GM18861 (cell line): Measurements from ENCODE around the gene MEF2A.
"Not testable (repeated sequence)": the region's sequence is repeated elsewhere in the genome, so short reads cannot be mapped to it uniquely, and the experiment has no call there.

ENCODE experiments used
- ATAC-seq: cut with Tn5 transposase; IDR thresholded peaks from one replicate; pipeline ENCODE4 v1.9.1; 2021; ENCODE audit not compliant: unreplicated experiment

The MEF2A gene

DNA sequence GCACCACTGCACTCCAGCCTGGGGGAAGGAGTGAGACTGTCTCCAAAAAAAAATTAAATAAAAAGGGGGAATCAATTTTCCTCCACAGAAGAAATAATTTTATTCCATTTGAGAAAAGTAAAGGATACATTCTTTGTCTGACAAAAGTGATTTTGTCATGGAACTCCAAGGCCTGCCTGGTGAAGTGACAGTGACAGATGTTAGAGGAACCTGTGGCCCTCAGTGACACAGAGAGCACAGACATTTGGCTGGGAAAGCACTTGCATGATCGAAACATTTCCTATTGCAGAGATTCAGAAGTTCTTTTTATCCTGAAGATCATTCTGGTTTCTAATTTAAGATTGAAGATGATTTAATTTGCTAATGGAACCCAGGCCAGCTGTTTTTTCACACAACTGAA lies 161.5 kb downstream of the MEF2A start:
- no peak for ATAC-seq

DNA sequence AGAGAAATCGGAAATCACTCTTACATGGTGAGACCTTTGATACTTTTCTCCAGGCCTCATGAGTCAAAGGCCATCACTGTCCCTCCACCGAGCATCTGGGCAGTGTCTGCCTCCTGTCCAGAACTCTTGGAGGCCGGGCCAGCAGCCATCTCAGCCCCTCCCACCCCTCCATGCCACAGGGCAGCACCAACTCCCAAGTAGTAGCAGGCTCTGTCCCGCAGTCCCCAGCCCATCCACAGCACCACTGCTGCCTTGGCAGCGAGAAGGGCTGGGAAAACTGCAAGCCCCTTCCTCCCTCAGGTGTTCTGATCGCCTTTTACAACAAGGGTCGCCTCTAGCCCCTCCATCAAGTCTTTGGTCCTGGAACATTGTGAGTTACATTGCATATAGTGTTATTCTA lies 161.9 kb downstream of the MEF2A start:
- no peak for ATAC-seq

DNA sequence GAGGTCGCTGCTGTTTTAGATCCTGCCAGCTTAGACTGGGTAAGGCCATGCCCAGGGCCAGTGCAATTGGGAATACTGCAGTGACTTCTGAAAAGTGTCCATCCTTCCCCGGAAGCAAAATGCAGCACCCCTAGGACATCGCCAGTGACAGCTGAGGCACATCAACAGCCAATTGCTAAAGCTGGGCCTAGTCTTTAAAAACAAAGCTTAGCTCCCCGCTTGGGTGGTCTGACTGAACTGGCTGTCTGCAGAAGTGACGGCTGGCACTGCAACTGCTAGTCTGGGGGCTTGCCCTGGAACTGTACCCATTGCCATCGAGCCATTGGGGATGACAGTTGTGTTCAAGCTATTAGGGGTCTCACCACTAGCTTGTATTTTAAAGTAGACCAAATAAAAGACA lies 163.1 kb downstream of the MEF2A start:
- no peak for ATAC-seq

DNA sequence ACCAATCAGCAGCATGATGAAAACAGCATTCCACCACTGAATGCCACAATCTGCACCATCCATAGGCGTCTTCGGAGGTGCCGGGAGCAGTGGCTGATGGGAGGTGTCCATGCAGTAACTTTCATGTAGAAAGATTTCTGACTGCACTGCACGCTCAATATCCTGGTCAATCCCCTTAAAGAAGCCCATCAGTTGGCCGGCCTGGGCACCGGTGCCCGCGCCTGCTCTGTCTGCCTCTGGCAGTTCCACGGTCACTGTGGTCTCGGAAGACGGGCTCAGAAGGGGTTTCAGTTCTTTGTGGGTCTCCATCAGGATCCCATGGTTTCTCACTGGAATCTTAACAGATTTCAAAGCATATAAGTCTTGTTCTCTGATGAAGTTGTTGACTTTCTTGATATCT lies 163.5 kb downstream of the MEF2A start:
- ATAC-seq, result no peak

GRCh38 chr15:99729920-99730319 lies 164.1 kb downstream of the MEF2A start:
- ATAC-seq, result no peak

DNA sequence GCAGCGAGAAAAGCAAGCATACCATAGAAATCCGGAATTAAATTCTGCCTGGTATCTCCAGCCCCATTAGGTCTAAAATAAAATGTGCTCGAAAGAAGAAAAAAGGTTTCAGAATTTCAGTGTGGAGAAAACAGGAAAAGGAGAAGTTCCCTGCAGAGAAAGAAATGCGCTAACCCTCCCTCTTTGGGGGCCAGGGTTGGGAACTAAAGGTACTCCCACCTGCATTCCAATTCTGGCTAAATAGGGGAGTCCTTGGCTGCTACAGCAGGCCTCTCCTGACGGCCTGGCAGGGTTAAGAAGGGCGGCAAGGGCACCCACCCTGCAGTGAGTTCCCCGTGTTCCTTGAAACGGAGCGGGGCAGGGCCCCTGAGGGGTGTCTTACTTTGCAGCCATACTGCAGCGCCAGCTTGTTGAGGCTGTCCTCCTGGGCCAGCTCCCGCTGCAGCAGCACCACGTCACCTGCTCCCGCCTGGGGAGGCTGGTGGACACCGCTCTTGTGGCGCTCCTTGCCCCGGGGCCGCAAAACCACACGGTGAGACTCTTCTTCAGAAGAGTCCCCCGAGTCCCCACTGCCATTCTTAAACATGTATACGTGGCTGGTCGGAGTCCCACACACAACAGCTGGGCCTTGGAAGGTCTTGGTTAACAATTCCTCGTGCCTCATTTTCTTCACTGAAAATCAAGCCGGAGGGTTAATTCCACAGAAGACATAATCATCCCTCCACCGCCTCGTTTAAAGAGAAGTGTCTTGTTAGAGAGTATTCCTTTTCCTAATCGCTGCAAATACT lies 165.7 kb downstream of the MEF2A start:
- no peak for ATAC-seq

GRCh38 chr15:99732124-99732750 lies 166.5 kb downstream of the MEF2A start:
- no peak for ATAC-seq

DNA sequence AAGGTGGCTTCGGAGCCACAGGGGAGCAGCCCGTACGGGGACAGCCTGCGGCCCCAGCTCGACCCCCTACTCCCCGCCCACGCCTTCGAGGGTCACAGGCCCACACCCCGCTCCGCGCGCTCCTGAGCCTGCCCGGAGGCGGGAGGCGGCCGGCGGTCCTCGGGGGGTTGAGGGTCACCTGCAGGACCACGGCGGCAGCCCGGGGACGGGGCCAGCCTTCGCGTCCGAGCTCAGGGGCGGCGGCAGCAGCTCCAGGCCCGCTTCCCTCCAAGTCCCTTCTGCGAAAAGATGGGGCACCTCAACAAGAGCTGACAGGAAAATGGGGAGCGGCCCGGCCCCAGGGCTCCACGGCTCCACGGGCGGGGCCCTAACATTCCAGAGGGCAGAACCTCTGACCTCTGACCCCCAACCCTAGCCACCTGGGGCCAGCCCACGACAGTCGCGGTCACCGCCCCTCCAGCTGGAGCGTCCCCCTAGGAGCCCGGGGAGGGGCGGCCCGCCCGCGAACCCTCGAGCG lies 167.0 kb downstream of the MEF2A start:
- ATAC-seq, result peak; percentile 25

- ATAC-seq, result peak; percentile 98
Observed at GRCh38 chr15:99733268-99734039, 167.7 kb downstream of the MEF2A start, which contains the start of gene LYSMD4. LYSMD4 (minus strand) TSS chr15:99733437; CDS start chr15:99731999, 1,438 bp downstream.

GRCh38 chr15:99734040-99734291 lies 168.2 kb downstream of the MEF2A start:
- not testable (repeated sequence) for ATAC-seq

DNA sequence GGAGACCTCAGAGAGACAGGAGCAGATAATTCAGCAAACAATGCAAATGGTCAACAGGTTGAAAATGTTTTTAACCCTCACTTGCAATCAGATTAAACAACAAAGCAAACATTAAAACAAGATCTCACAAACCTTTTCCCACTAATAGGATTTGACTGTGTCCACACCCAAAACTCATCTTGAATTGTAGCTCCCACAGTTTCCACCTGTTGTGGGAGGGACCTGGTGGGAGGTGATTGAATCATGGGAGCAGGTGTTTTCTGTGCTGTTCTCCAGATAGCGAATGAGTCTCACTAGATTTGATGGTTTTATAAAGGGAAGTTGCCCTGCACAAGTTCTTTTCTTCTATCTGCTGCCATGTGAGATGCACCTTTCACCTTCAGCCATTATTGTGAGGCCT lies 168.8 kb downstream of the MEF2A start:
- ATAC-seq, result no peak

GRCh38 chr15:99735868-99736267 lies 170.1 kb downstream of the MEF2A start:
- ATAC-seq, result no peak

DNA sequence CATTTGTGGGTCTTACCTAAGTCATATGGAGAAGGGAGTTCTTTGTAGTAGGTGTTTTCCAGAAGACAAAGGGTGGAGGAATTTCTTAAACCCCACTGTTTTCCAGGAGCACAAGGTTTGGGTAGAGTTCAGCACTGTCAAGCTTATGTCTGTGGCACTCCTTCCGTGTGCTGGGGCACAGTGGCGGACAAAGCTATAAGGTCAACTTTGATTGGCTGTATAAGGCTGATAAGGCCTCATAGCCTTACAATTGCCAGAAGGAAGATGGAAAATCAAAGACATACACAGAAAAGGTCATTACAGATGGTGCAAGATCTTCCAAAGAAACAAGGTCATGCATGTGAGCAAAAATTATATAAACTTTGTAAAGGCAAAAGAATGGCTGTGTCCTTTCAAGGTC lies 170.9 kb downstream of the MEF2A start:
- no peak for ATAC-seq

DNA sequence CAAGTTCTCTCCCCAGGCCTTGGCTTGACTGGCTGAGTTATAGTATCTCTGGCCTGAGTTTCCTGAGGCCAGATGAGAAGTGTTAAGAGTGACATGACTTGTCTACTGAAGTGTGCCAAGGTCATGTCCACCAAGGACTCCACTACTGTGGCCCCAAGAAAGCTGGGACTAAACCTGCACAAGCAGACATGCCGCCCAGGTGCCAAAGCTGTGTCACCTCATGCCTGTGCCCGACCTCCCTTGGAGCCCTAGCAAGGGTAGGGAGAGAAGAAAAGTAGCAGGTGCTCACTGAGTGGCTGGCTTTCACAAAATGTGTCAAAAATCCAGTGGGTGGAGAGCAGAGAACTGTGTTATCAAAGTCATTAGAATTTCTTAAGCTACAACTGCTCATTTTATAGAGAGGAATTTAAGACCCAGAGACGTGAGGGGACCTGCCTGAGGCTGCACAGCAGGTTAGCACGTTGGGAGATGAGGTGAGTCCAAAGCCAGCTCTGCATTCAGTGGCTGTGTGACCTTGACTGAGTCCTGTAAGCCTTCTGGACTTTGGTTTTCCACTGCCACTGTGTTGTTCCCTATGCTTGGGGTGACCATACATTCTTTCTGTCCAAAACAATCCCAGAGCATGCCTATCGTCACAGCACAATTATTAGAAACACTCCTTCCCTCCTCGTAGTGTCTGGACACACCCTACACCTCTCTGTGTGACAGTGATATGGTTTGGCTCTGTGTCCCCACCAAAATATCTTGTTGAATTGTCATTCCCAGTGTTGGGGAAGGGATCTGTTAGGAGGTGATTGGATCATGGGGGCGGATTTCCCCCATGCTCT lies 172.4 kb downstream of the MEF2A start:
- ATAC-seq, result no peak

GRCh38 chr15:99741835-99742234 lies 176.1 kb downstream of the MEF2A start:
- ATAC-seq, result no peak

GRCh38 chr15:99744142-99744541 lies 178.4 kb downstream of the MEF2A start:
- no peak for ATAC-seq

GRCh38 chr15:99745370-99746086 lies 179.7 kb downstream of the MEF2A start:
- no peak for ATAC-seq

DNA sequence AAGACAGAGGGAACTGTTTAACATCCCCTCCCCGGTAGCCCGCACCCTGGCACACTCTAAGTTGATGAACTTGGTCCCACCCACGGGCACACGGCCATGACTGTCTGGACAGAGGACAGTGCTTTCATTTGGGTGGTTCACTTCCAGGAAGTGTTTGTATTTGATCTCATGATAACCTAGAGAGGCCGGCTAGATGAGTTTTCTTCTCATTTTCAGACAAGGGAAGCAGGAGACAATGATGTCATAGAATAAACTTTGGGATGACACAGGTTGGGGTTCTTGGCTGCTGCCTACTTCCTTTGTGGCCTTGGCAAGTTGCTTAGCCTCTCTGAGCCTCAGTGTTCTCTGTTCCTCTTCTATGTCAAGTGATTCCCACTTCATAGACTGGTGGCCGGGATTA lies 183.6 kb downstream of the MEF2A start:
- ATAC-seq, result no peak

DNA sequence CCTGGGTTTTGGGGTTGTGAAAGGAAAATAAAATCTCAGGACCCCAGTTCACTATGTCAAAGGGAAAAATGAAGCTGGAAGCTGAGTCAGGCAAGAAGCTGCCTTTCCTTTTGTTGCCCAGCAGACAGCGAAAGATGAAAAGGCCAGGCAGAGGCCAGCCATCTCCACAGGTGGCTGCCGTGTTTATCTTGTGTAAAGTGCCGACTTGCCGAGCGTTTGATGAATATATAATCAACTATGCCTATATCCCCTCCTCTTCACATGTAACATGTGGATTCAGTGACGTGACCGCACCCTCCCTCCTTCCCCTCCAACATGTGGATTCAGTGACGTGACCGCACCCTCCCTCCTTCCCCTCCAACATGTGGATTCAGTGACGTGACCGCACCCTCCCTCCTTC lies 184.5 kb downstream of the MEF2A start:
- ATAC-seq, result not testable (repeated sequence)

- no peak for ATAC-seq
Observed at GRCh38 chr15:99752556-99752955, 186.8 kb downstream of the MEF2A start.
